ENCODE results near the gene HMGN1. TPM values are rescaled to one million over a fixed set of nuclear protein-coding genes. Genes with fewer than 3 reads are reported as not detected.

Gene HMGN1
- total and polyA plus RNA-seq, 7 experiments from 2014 or later: 198 to 310 (median 262) TPM

GRCh38 chr21:39363607-39364555 lies 15.0 kb upstream of the HMGN1 start:
- POLR2A ChIA-PET: interaction anchor here (1.9 kb wide), 1 partner anchor 14 kb away, joined by 6 read pairs; no protein-coding TSS in a partner anchor
- Mint-ChIP-seq H3K4me3 (no peak overlapping the region), H3K9me3 (no peaks in the 10 kb centered on the region), H3K4me1 (peaks cover 0 to 7% (median 0%) of the 10 kb centered on the region in 7 donors), H3K36me3 (peaks cover 0 to 6% (median 0%) of the 10 kb centered on the region in 5 donors), H3K27ac (no peak overlapping the region), H3K27me3 (peaks cover 0 to 14% (median 12%) of the 10 kb centered on the region in 5 donors)
- CTCF ChIA-PET: interaction anchor here (1.0 kb wide), 1 partner anchor 29 kb away, joined by 3 read pairs; no protein-coding TSS in a partner anchor
- ATAC-seq: no peak
- no peak overlapping the region for H3K4me3 ChIP-seq (ENCODE audit: low read length)
- H3K9me3 ChIP-seq (ENCODE audit: control insufficient read depth in 2 of 3, low read length in 3 of 3): no peaks in the 10 kb centered on the region
- no peak for DNase-seq
- H3K27ac ChIP-seq (ENCODE audit: low read depth, low read length): no peak overlapping the region
- no peaks in the 10 kb centered on the region for H3K27me3 ChIP-seq (ENCODE audit: control insufficient read depth in 2 of 2, insufficient read depth in 2 of 2, low read length in 2 of 2)
- intact Hi-C loops (cut with micrococcal nuclease): no loop called here
- no peaks in the 10 kb centered on the region for H3K4me1 ChIP-seq (ENCODE audit: control insufficient read depth in 2 of 2, insufficient read depth in 2 of 2, low read length in 2 of 2)
- no peaks in the 10 kb centered on the region for H3K36me3 ChIP-seq (ENCODE audit: control insufficient read depth in 2 of 3, insufficient read depth in 3 of 3, low read length in 3 of 3)

DNA sequence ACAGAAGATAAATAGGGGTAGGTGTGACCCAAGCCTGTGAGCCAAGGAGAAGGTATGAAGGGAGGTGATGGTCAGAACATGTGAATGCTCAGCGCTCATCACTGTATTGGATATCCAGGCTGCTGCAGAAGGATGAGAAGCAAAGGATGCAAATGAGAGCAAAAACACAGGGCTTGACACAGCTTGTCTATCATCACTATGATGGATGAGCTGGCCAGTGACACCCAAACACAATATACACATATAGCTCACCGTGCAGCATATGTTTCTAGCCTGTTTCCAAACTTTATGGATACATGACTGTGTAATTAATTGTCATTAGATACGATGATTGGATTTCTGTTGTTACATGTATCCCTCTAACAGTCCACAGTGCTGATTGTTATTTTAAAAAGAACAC lies 13.8 kb upstream of the HMGN1 start:
- no peak overlapping the region for H3K27ac ChIP-seq (ENCODE audit: low read depth, low read length)
- H3K9me3 Mint-ChIP-seq: no peaks in the 10 kb centered on the region
- H3K27me3 ChIP-seq (ENCODE audit: control insufficient read depth in 2 of 2, insufficient read depth in 2 of 2, low read length in 2 of 2): no peaks in the 10 kb centered on the region
- intact Hi-C loops (cut with micrococcal nuclease): no loop called here
- no peaks in the 10 kb centered on the region for H3K36me3 ChIP-seq (ENCODE audit: control insufficient read depth in 2 of 3, insufficient read depth in 3 of 3, low read length in 3 of 3)
- peaks cover 0 to 7% (median 0%) of the 10 kb centered on the region in 7 donors for H3K4me1 Mint-ChIP-seq
- H3K9me3 ChIP-seq (ENCODE audit: control insufficient read depth in 2 of 3, low read length in 3 of 3): no peaks in the 10 kb centered on the region
- no peaks in the 10 kb centered on the region for H3K4me1 ChIP-seq (ENCODE audit: control insufficient read depth in 2 of 2, insufficient read depth in 2 of 2, low read length in 2 of 2)
- DNase-seq: no peak
- no peak for ATAC-seq
- H3K4me3 Mint-ChIP-seq: no peak overlapping the region
- no peak overlapping the region for H3K27ac Mint-ChIP-seq
- H3K36me3 Mint-ChIP-seq: peaks cover 0 to 6% (median 0%) of the 10 kb centered on the region in 5 donors
- H3K4me3 ChIP-seq (ENCODE audit: low read length): no peak overlapping the region
- POLR2A ChIA-PET: interaction anchor here (1.9 kb wide), 1 partner anchor 13 kb away, joined by 6 read pairs; no protein-coding TSS in a partner anchor
- peaks cover 0 to 14% (median 12%) of the 10 kb centered on the region in 5 donors for H3K27me3 Mint-ChIP-seq
- CTCF ChIA-PET: no interaction called here

DNA sequence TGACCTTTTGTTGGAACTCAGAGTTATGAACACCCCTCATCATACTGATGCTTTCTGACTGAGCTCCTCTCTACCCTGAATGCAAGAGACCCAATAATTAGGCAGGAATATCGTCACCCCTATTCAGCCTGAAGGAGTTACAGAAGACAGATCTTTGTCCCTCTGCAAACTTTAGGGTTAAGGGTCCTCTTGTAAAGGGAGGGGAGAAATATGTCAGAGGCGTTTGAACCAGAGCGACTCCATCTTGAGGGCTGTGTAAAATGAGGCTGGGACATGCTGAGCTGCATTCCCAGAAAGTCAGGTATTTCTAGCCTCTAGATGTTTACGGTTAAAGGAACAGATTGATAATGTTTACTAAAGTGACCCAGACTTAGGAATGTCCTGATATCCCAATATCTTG lies 10.5 kb upstream of the HMGN1 start:
- Mint-ChIP-seq H3K4me1 (peaks cover 0 to 7% (median 0%) of the 10 kb centered on the region in 7 donors), H3K4me3 (no peak overlapping the region), H3K27me3 (peaks cover 0 to 30% (median 8%) of the 10 kb centered on the region in 5 donors), H3K9me3 (no peaks in the 10 kb centered on the region), H3K27ac (no peak overlapping the region), H3K36me3 (no peaks in the 10 kb centered on the region)
- DNase-seq (no peak), ATAC-seq (no peak)
- CTCF ChIA-PET: no interaction called here
- Histone ChIP-seq H3K27me3 (ENCODE audit: control insufficient read depth in 2 of 2, insufficient read depth in 2 of 2, low read length in 2 of 2) (no peaks in the 10 kb centered on the region), H3K4me3 (ENCODE audit: low read length) (no peak overlapping the region), H3K9me3 (ENCODE audit: control insufficient read depth in 2 of 3, low read length in 3 of 3) (no peaks in the 10 kb centered on the region), H3K36me3 (ENCODE audit: control insufficient read depth in 2 of 3, insufficient read depth in 3 of 3, low read length in 3 of 3) (no peaks in the 10 kb centered on the region), H3K4me1 (ENCODE audit: control insufficient read depth in 2 of 2, insufficient read depth in 2 of 2, low read length in 2 of 2) (no peaks in the 10 kb centered on the region), H3K27ac (ENCODE audit: low read depth, low read length) (no peak overlapping the region)
- intact Hi-C loops (cut with micrococcal nuclease): no loop called here
- POLR2A ChIA-PET: interaction anchor here (0.6 to 1.0 kb wide), 2 partner anchors 10 to 27 kb away, joined by 3 to 4 read pairs; no protein-coding TSS in a partner anchor

- Mint-ChIP-seq H3K9me3 (peaks cover 0 to 2% (median 0%) of the 10 kb centered on the region in 11 donors), H3K27ac (no peak overlapping the region), H3K4me1 (peaks cover 4 to 16% (median 9%) of the 10 kb centered on the region in 7 donors), H3K27me3 (peaks cover 0 to 35% (median 0%) of the 10 kb centered on the region in 5 donors), H3K4me3 (no peak overlapping the region), H3K36me3 (no peaks in the 10 kb centered on the region)
- DNase-seq (no peak), ATAC-seq (no peak)
- Histone ChIP-seq H3K27ac (ENCODE audit: low read depth, low read length) (no peak overlapping the region), H3K4me1 (ENCODE audit: control insufficient read depth in 2 of 2, insufficient read depth in 2 of 2, low read length in 2 of 2) (peaks cover 7 to 8% of the 10 kb centered on the region in 2 donors), H3K36me3 (ENCODE audit: control insufficient read depth in 2 of 3, insufficient read depth in 3 of 3, low read length in 3 of 3) (no peaks in the 10 kb centered on the region), H3K4me3 (ENCODE audit: low read length) (no peak overlapping the region), H3K9me3 (ENCODE audit: control insufficient read depth in 2 of 3, low read length in 3 of 3) (no peaks in the 10 kb centered on the region), H3K27me3 (ENCODE audit: control insufficient read depth in 2 of 2, insufficient read depth in 2 of 2, low read length in 2 of 2) (no peaks in the 10 kb centered on the region)
- intact Hi-C loops (cut with micrococcal nuclease): no loop called here
- ChIA-PET POLR2A (no interaction called here), CTCF (no interaction called here)
These were observed 4.4 kb upstream of the HMGN1 start for GRCh38 chr21:39353295-39353694.

DNA sequence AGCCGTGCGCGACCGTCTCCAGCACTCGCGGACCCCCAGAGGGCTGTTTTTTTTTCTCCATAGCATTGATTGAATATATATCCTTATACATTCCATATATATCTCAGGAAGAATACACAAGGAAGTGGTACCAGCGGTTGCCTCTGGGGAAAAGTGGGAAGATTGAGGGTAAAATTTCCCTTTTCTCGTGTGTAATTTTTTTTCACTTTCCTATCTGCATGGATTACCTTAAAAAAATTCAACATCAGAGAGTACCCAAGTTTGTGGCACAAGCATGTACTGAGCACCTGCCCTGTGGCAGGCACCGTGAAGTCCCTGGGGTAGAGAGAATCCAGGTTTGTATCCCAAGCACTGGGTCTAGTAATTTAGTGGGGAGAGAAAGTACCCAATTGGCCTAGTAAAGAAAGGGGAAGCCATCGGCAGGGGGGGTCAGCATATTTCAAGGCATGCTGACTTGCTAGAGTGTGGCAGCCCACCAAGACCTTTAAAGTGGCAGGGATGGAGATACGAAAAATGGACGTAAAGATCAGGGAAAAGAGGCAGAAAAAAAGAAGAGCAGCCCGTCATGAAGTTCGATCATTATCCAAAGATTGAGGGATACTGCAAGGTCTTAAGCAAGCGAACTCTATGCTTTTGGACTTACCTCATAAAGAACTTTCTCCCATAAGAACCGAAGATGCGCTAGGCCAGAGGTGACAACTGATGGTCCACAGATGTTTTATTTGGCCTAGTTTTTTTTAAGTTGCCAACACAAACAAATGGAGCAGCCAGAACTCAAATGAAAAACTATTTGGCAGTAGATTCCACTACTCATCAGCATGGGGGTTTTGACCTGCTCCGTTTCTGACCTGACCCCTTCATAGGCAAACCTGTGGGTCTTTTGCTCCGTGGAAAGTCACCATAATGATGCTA lies 1.5 kb upstream of the HMGN1 start:
- H3K27ac Mint-ChIP-seq: peak overlapping the region; percentile 94 to 100 (median 99)
- peak overlapping the region; percentile 79 for H3K4me3 ChIP-seq (ENCODE audit: low read length)
- ATAC-seq (no peak), DNase-seq (no peak)
- ChIA-PET CTCF (interaction anchor here (0.6 to 0.7 kb wide), 3 partner anchors 13 to 1798 kb away, joined by 3 to 6 read pairs (median 4); no protein-coding TSS in a partner anchor), POLR2A (interaction anchor here (1.0 to 7.6 kb wide), 8 partner anchors 9 to 50 kb away, joined by 3 to 139 read pairs (median 8); partner anchors contain the start of gene BRWD1)
- H3K9me3 ChIP-seq (ENCODE audit: control insufficient read depth in 2 of 3, low read length in 3 of 3): no peaks in the 10 kb centered on the region
- peaks cover 0 to 3% (median 0%) of the 10 kb centered on the region in 11 donors for H3K9me3 Mint-ChIP-seq
- H3K27me3 ChIP-seq (ENCODE audit: control insufficient read depth in 2 of 2, insufficient read depth in 2 of 2, low read length in 2 of 2): no peaks in the 10 kb centered on the region
- peaks cover under 1 to 7% (median 4%) of the 10 kb centered on the region in 3 experiments for H3K36me3 ChIP-seq (ENCODE audit: control insufficient read depth in 2 of 3, insufficient read depth in 3 of 3, low read length in 3 of 3)
- H3K27me3 Mint-ChIP-seq: peaks cover 0 to 25% (median 0%) of the 10 kb centered on the region in 5 donors
- H3K4me1 ChIP-seq (ENCODE audit: control insufficient read depth in 2 of 2, insufficient read depth in 2 of 2, low read length in 2 of 2): peaks cover 20 to 24% of the 10 kb centered on the region in 2 donors
- H3K27ac ChIP-seq (ENCODE audit: low read depth, low read length): peak overlapping the region; percentile 87
- peak overlapping the region; percentile 88 to 99 (median 96) for H3K4me3 Mint-ChIP-seq
- intact Hi-C loops (cut with micrococcal nuclease): no loop called here
- peaks cover under 1 to 18% (median 16%) of the 10 kb centered on the region in 5 donors for H3K36me3 Mint-ChIP-seq
- peaks cover 25 to 40% (median 31%) of the 10 kb centered on the region in 7 donors for H3K4me1 Mint-ChIP-seq

Measured in naive thymus-derived CD4-positive, alpha-beta T cell (primary cell).